ENCODE results near the gene KRTAP3-2.

DNA sequence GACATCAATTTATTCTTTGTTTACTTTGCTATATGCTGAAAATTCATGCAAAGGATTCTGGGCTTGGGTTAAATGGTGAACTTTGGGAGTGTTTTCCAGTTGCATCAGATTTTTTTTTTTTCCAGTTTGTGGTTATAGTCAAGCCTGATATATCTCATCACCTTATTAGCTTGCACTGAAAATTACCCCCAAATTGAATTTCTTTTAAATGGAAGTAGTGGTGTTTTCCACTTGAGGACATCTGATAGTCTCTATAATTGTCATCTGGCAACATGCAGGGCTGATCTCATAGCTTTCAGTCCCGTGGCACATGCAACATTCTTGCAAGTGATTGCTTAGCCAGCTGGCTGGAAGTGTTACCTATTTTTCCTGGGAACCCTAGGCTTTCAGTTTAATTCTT is 13.9 kb upstream of the KRTAP3-2 start:
- TF ChIP-seq, protein P1, sequence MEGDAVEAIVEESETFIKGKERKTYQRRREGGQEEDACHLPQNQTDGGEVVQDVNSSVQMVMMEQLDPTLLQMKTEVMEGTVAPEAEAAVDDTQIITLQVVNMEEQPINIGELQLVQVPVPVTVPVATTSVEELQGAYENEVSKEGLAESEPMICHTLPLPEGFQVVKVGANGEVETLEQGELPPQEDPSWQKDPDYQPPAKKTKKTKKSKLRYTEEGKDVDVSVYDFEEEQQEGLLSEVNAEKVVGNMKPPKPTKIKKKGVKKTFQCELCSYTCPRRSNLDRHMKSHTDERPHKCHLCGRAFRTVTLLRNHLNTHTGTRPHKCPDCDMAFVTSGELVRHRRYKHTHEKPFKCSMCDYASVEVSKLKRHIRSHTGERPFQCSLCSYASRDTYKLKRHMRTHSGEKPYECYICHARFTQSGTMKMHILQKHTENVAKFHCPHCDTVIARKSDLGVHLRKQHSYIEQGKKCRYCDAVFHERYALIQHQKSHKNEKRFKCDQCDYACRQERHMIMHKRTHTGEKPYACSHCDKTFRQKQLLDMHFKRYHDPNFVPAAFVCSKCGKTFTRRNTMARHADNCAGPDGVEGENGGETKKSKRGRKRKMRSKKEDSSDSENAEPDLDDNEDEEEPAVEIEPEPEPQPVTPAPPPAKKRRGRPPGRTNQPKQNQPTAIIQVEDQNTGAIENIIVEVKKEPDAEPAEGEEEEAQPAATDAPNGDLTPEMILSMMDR (IDR thresholded peaks at IDR 0.05), result no peak
- no peak for TF ChIP-seq POLR2A (IDR thresholded peaks at IDR 0.05)

All from uterus (tissue), 2 donors.